ENCODE measurements around the gene TPRN.

- TF ChIP-seq POLR2AphosphoS5 (IDR thresholded peaks at IDR 0.05; ENCODE audit: low read depth, low read length) = no peak
- TF ChIP-seq SIN3A (IDR thresholded peaks at IDR 0.05; ENCODE audit: borderline replicate concordance, insufficient read depth, low read length) = no peak
- no peak for TF ChIP-seq REST (IDR thresholded peaks at IDR 0.05; ENCODE audit: insufficient read depth in 1 of 2, low read depth in 2 of 2, low read length in 2 of 2)
- no peak for TF ChIP-seq TAF1 (IDR thresholded peaks at IDR 0.05; ENCODE audit: borderline replicate concordance, insufficient read depth, low read length)
- no peak for TF ChIP-seq FOXP2 (optimal IDR thresholded peaks at IDR 0.05; ENCODE audit: borderline replicate concordance, extremely low read depth, extremely low read length, insufficient read depth)
These were observed 32.6 kb downstream of the TPRN start for GRCh38 chr9:137167747-137168572.
